Right ventricle myocardium inferior (tissue), 1 donor: Measurements from ENCODE around the gene TRAPPC10. TPM values are rescaled to one million over a fixed set of nuclear protein-coding genes. Genes with fewer than 3 reads are reported as not detected.
"Not testable (repeated sequence)": the region's sequence is repeated elsewhere in the genome, so short reads cannot be mapped to it uniquely, and the experiment has no call there.

Source experiments
- ATAC-seq: fragments of 200-7000 bp; cut with Tn5 transposase; one replicate; pipeline ENCODE4 v1.9.1; 2020; ENCODE audit warnings: mild to moderate bottlenecking, moderate library complexity
- DNase-seq: peaks from one replicate; pipeline ENCODE4 v3.0.0; 2021; ENCODE audit errors: missing footprints
- intact Hi-C: fragments of 100-400 bp; cut with DNase I; formaldehyde crosslinking; loops from one replicate; pipeline ENCODE4 v1.11.0; 2022
- total RNA-seq: library from RNA; stranded (reverse); fragmentation: NEBNext Ultra II Directional; extraction: Animal tissue kit (Norgen Biotek cat#: 25700); gene quantifications from one replicate; pipeline ENCODE4 v1.2.1, GENCODE V29; 2021
- donor health status: DM: no; HTN: yes; CAD: no; lungs with severe emphysema.

Gene TRAPPC10
- total RNA-seq, 1 donor from 2014 or later, result 20.3 TPM

GRCh38 chr21:44093761-44094160, 81.7 kb downstream of the TRAPPC10 start:
- intact Hi-C loops, result no loop called here
- DNase-seq, result no peak
- ATAC-seq, result no peak

GRCh38 chr21:44094832-44095231, 82.7 kb downstream of the TRAPPC10 start:
- intact Hi-C loops, result no loop called here
- DNase-seq, result no peak
- no peak for ATAC-seq

GRCh38 chr21:44098507-44098906, 86.4 kb downstream of the TRAPPC10 start:
- intact Hi-C loops, DNase-seq, ATAC-seq: not testable (repeated sequence)

GRCh38 chr21:44098964-44099363, 86.9 kb downstream of the TRAPPC10 start:
- peak; percentile 71 for ATAC-seq
- DNase-seq, intact Hi-C loops: not testable (repeated sequence)

GRCh38 chr21:44107026-44107501, 95.0 kb downstream of the TRAPPC10 start, which contains the start of gene PWP2:
TSS of gene PWP2 (plus strand) at chr21:44107399. CDS start at chr21:44107417, 18 bp downstream.
- DNase-seq, intact Hi-C loops: not testable (repeated sequence)
- peak; percentile 98 for ATAC-seq

- ATAC-seq, result peak; percentile 45
- DNase-seq, intact Hi-C loops: not testable (repeated sequence)
Measured at GRCh38 chr21:44107589-44107988, 95.5 kb downstream of the TRAPPC10 start.

- intact Hi-C loops, DNase-seq, ATAC-seq: not testable (repeated sequence)
Measured at GRCh38 chr21:44113702-44114371, 101.7 kb downstream of the TRAPPC10 start.

- ATAC-seq, result peak; percentile 23
- DNase-seq, intact Hi-C loops: not testable (repeated sequence)
Measured at GRCh38 chr21:44122131-44122530, 110.0 kb downstream of the TRAPPC10 start.

- intact Hi-C loops, DNase-seq, ATAC-seq: not testable (repeated sequence)
Measured at GRCh38 chr21:44127827-44128226, 115.7 kb downstream of the TRAPPC10 start.

- ATAC-seq, DNase-seq, intact Hi-C loops: not testable (repeated sequence)
Measured at GRCh38 chr21:44133715-44134057, 121.6 kb downstream of the TRAPPC10 start.

GRCh38 chr21:44134732-44135131, 122.6 kb downstream of the TRAPPC10 start:
- intact Hi-C loops, DNase-seq, ATAC-seq: not testable (repeated sequence)

- intact Hi-C loops, result not testable (repeated sequence)
- DNase-seq, result peak; percentile 34
- ATAC-seq, result peak; percentile 27
Measured at GRCh38 chr21:44138039-44138438, 125.9 kb downstream of the TRAPPC10 start.

- intact Hi-C loops, DNase-seq: not testable (repeated sequence)
- ATAC-seq, result peak; percentile 52
Measured at GRCh38 chr21:44139787-44140551, 127.9 kb downstream of the TRAPPC10 start.

GRCh38 chr21:44140552-44140932, 128.4 kb downstream of the TRAPPC10 start:
- ATAC-seq, result peak; percentile 15
- DNase-seq, intact Hi-C loops: not testable (repeated sequence)

- intact Hi-C loops, ATAC-seq: not testable (repeated sequence)
- DNase-seq, result peak; percentile 34
Measured at GRCh38 chr21:44142470-44142869, 130.4 kb downstream of the TRAPPC10 start.

- ATAC-seq, intact Hi-C loops, DNase-seq: not testable (repeated sequence)
Measured at GRCh38 chr21:44143380-44143779, 131.3 kb downstream of the TRAPPC10 start.

- intact Hi-C loops, ATAC-seq, DNase-seq: not testable (repeated sequence)
Measured at GRCh38 chr21:44143996-44144395, 131.9 kb downstream of the TRAPPC10 start.

- peak; percentile 35 for ATAC-seq
- intact Hi-C loops, result not testable (repeated sequence)
Measured at GRCh38 chr21:44144784-44145602, 132.9 kb downstream of the TRAPPC10 start.

GRCh38 chr21:44145616-44146015, 133.5 kb downstream of the TRAPPC10 start:
- DNase-seq, ATAC-seq, intact Hi-C loops: not testable (repeated sequence)

More at GRCh38 chr21:44144784-44145602, 132.9 kb downstream of the TRAPPC10 start:
- not testable (repeated sequence) for DNase-seq
